ENCODE data around the gene FRMD1. TPM values are rescaled to one million over a fixed set of nuclear protein-coding genes. Genes with fewer than 3 reads are reported as not detected.

The FRMD1 gene
- total RNA-seq, 1 donor from 2014 or later = not detected

DNA sequence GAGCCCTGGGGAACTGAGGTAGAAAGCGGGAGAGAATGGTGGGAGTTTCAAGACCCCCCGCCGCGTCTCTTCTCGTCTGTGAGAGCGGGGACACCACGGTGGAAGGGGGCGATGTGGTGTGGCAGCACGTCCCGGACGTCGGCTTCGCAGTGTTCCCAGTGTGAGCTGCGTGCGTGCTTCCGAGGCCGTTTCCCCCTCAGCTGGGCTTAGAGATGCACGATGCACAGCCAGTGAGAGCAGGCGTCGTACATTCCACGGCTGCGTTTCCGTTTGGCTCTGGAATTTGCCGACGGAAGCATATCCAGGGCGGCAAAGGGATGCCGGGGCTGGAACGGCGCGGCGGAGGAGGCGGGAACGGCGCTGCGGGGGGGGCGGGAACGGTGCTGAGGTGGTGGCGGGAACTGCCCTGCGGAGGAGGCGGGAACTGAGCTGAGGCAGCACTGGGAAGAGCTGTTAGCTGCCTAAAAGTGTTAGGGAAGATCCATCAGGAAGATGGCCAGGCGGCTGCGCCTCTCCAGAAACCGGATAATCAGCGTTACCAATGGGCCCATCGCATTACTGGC lies 43.8 kb downstream of the FRMD1 start:
- Histone ChIP-seq H3K27me3 (no peaks in the 10 kb centered on the region), H3K4me3 (peak overlapping the region; percentile 17), H3K9me3 (ENCODE audit: low read depth) (peaks cover 18% of the 10 kb centered on the region), H3K4me2 (peak overlapping the region; percentile 62), H3K79me2 (ENCODE audit: low read depth) (no peaks in the 10 kb centered on the region), H4K20me1 (ENCODE audit: low read depth) (no peaks in the 10 kb centered on the region), H3F3A (ENCODE audit: low read depth) (peaks cover 34% of the 10 kb centered on the region), H3K36me3 (no peaks in the 10 kb centered on the region), H3K27ac (no peak overlapping the region), H3K4me1 (peaks cover 11% of the 10 kb centered on the region), H3K9ac (no peak overlapping the region), H2AFZ (replicated peaks) (no peak overlapping the region)
- Mint-ChIP-seq H3K9me3 (peaks cover 51% of the 10 kb centered on the region), H3K27me3 (ENCODE audit: insufficient read depth, low read depth) (peaks cover 10% of the 10 kb centered on the region), H3K4me1 (peaks cover 25% of the 10 kb centered on the region), H3K27ac (peak overlapping the region; percentile 81), H3K4me3 (peak overlapping the region; percentile 81), H3K36me3 (no peaks in the 10 kb centered on the region)
- DNase-seq (ENCODE audit: low spot score) = peak; percentile 91
- TF ChIP-seq EZH2 (IDR thresholded peaks at IDR 0.05) = no peak
- TF ChIP-seq EZH2phosphoT487 (IDR thresholded peaks at IDR 0.05) = no peak
- TF ChIP-seq, protein P1, sequence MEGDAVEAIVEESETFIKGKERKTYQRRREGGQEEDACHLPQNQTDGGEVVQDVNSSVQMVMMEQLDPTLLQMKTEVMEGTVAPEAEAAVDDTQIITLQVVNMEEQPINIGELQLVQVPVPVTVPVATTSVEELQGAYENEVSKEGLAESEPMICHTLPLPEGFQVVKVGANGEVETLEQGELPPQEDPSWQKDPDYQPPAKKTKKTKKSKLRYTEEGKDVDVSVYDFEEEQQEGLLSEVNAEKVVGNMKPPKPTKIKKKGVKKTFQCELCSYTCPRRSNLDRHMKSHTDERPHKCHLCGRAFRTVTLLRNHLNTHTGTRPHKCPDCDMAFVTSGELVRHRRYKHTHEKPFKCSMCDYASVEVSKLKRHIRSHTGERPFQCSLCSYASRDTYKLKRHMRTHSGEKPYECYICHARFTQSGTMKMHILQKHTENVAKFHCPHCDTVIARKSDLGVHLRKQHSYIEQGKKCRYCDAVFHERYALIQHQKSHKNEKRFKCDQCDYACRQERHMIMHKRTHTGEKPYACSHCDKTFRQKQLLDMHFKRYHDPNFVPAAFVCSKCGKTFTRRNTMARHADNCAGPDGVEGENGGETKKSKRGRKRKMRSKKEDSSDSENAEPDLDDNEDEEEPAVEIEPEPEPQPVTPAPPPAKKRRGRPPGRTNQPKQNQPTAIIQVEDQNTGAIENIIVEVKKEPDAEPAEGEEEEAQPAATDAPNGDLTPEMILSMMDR (IDR thresholded peaks at IDR 0.05) = no peak

DNA sequence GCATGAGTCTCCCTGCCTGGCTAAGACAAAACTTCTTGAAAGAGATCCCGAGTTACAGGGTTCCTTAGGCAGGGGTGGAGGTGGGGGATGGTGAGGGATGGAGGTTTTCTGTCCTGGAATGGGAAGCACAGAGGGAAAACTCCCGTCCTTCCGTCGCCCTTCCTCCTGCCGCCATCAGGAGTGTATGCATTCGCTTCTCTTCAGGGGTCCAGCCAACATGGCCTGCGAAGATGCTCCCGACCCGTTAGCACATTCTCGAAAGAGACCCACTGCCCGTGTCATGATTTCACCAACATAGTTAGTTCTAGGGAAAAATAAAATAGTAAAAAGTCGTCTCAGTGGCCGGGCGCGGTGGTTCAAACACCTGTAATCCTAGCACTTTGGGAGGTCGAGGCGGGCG lies 44.5 kb downstream of the FRMD1 start:
- no peak overlapping the region for H3K27ac ChIP-seq
- peak overlapping the region; percentile 46 for H3K27ac Mint-ChIP-seq
- no peak overlapping the region for H2AFZ ChIP-seq (replicated peaks)
- peaks cover 10% of the 10 kb centered on the region for H3K27me3 Mint-ChIP-seq (ENCODE audit: insufficient read depth, low read depth)
- TF ChIP-seq, protein P1 (IDR thresholded peaks at IDR 0.05) = no peak
- no peak for TF ChIP-seq EZH2 (IDR thresholded peaks at IDR 0.05)
- peaks cover 45% of the 10 kb centered on the region for H3K9me3 Mint-ChIP-seq
- peaks cover 11% of the 10 kb centered on the region for H3K4me1 ChIP-seq
- peak; percentile 29 for DNase-seq (ENCODE audit: low spot score)
- H3K4me3 ChIP-seq = no peak overlapping the region
- H3K36me3 Mint-ChIP-seq = no peaks in the 10 kb centered on the region
- H3K9me3 ChIP-seq (ENCODE audit: low read depth) = peaks cover 11% of the 10 kb centered on the region
- no peak overlapping the region for H3K9ac ChIP-seq
- H3K4me1 Mint-ChIP-seq = peaks cover 28% of the 10 kb centered on the region
- H3F3A ChIP-seq (ENCODE audit: low read depth) = peaks cover 34% of the 10 kb centered on the region
- H3K36me3 ChIP-seq = no peaks in the 10 kb centered on the region
- peak overlapping the region; percentile 81 for H3K4me3 Mint-ChIP-seq
- H3K79me2 ChIP-seq (ENCODE audit: low read depth) = no peaks in the 10 kb centered on the region
- no peaks in the 10 kb centered on the region for H4K20me1 ChIP-seq (ENCODE audit: low read depth)
- no peak overlapping the region for H3K4me2 ChIP-seq
- no peaks in the 10 kb centered on the region for H3K27me3 ChIP-seq

DNA sequence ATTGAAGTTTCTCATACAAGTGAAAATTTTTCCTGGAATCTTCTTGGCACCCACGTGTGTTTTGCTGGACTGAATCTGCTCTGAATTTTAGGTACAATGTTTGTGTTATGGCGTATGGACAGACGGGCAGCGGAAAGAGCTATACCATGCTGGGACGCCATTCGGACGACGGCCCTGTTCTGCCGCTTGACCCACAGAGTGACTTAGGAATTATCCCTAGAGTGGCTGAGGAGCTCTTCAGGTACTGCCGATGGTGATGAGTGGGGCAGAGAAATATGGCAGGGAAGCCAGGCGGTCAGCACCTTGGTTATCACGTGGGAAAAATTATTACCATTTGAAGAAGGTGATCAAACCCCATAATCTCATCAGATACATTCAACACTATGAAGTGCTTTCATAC lies 45.2 kb downstream of the FRMD1 start:
- no peaks in the 10 kb centered on the region for H3K36me3 Mint-ChIP-seq
- Histone ChIP-seq H3K4me3 (no peak overlapping the region), H2AFZ (replicated peaks) (no peak overlapping the region), H3K9ac (no peak overlapping the region), H3K36me3 (no peaks in the 10 kb centered on the region), H3K79me2 (ENCODE audit: low read depth) (no peaks in the 10 kb centered on the region), H3K9me3 (ENCODE audit: low read depth) (peaks cover 6% of the 10 kb centered on the region), H3K4me2 (no peak overlapping the region), H4K20me1 (ENCODE audit: low read depth) (no peaks in the 10 kb centered on the region), H3K27me3 (no peaks in the 10 kb centered on the region), H3K27ac (no peak overlapping the region), H3F3A (ENCODE audit: low read depth) (peaks cover 34% of the 10 kb centered on the region), H3K4me1 (peaks cover 11% of the 10 kb centered on the region)
- no peak for TF ChIP-seq EZH2phosphoT487 (IDR thresholded peaks at IDR 0.05)
- TF ChIP-seq EZH2 (IDR thresholded peaks at IDR 0.05) = no peak
- H3K4me3 Mint-ChIP-seq = no peak overlapping the region
- peaks cover 10% of the 10 kb centered on the region for H3K27me3 Mint-ChIP-seq (ENCODE audit: insufficient read depth, low read depth)
- H3K27ac Mint-ChIP-seq = no peak overlapping the region
- H3K4me1 Mint-ChIP-seq = peaks cover 28% of the 10 kb centered on the region
- peaks cover 38% of the 10 kb centered on the region for H3K9me3 Mint-ChIP-seq
- DNase-seq (ENCODE audit: low spot score) = no peak

DNA sequence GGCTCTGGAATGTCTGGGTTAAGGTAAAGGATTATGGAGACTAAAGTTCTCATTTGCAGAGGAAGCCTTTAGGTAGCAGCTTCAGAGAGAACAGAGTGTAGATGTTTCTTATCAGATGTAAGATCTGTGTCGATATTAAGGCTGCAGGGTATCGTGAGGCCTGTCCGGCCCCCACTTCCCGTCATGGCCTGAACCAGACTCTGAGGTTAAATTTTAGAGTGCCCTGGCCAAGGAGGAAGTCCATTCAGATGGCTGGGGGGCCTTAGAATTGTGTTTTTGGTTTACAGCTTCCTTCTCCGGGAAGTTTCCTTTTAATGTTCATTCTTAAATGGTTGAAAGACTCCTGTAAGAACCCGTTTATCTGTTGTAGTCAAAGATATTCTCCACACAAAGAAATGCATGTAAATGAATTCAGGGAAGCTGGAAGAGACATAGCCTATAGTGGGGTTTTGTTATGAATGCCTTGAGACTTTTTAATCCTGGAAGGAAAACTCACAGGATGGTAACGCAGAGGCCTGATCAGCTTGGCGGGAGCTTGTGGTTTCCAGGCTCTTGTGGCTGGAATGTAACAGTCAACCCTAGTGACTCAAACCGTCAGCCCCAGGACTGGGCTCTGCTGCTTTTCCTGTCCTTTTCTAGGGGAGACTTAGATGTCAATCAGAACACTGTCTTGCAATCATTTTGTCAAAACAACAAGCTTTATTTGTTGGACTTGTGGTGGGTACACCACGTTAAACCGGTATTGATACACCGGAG lies 46.8 kb downstream of the FRMD1 start:
- H3K36me3 Mint-ChIP-seq = no peaks in the 10 kb centered on the region
- Histone ChIP-seq H3K79me2 (ENCODE audit: low read depth) (no peaks in the 10 kb centered on the region), H3K4me1 (peaks cover 11% of the 10 kb centered on the region), H4K20me1 (ENCODE audit: low read depth) (no peaks in the 10 kb centered on the region), H3K9ac (no peak overlapping the region), H3K9me3 (ENCODE audit: low read depth) (no peaks in the 10 kb centered on the region), H3K27me3 (no peaks in the 10 kb centered on the region), H3K27ac (no peak overlapping the region), H3K4me3 (no peak overlapping the region), H3F3A (ENCODE audit: low read depth) (peaks cover 32% of the 10 kb centered on the region), H2AFZ (replicated peaks) (no peak overlapping the region), H3K36me3 (no peaks in the 10 kb centered on the region), H3K4me2 (no peak overlapping the region)
- peaks cover 9% of the 10 kb centered on the region for H3K27me3 Mint-ChIP-seq (ENCODE audit: insufficient read depth, low read depth)
- TF ChIP-seq, protein P1 (IDR thresholded peaks at IDR 0.05) = no peak
- no peak for TF ChIP-seq EZH2phosphoT487 (IDR thresholded peaks at IDR 0.05)
- no peak for TF ChIP-seq EZH2 (IDR thresholded peaks at IDR 0.05)
- peaks cover 24% of the 10 kb centered on the region for H3K9me3 Mint-ChIP-seq
- peak overlapping the region; percentile 89 for H3K27ac Mint-ChIP-seq
- peak; percentile 35 for DNase-seq (ENCODE audit: low spot score)
- peaks cover 28% of the 10 kb centered on the region for H3K4me1 Mint-ChIP-seq
- H3K4me3 Mint-ChIP-seq = no peak overlapping the region

Data from neural progenitor cell (in vitro differentiated cells).